Astrocyte (in vitro differentiated cells and primary cell): ENCODE results near the gene GREB1L. TPM values are rescaled to one million over a fixed set of nuclear protein-coding genes. Genes with fewer than 3 reads are reported as not detected.

Experiments used
- DNase-seq: peaks from one replicate; pipeline ENCODE4 v3.0.0-alpha.2; 2010; ENCODE audit warnings: low read depth
- FAIRE-seq: peaks from 2 replicates; lab custom pipeline; 2011; peaks lifted over from hg19 to GRCh38; lab: Jason Lieb, UNC
- H2AFZ ChIP-seq: 2 replicates; pipeline ENCODE4 v1.6.0; 2012; ENCODE audit warnings: low read depth, low read length, inconsistent platforms
- H3K27ac ChIP-seq: 2 replicates; pipeline ENCODE4 v1.5.1; 2011; ENCODE audit warnings: low read depth, low read length, inconsistent platforms
- H3K27me3 ChIP-seq: 2 replicates; pipeline ENCODE4 v1.6.0; 2011; ENCODE audit warnings: low read length, inconsistent platforms; ENCODE audit not compliant: insufficient read depth
- H3K36me3 ChIP-seq: 2 replicates; pipeline ENCODE4 v1.5.1; 2011; ENCODE audit warnings: low read length, inconsistent platforms; ENCODE audit not compliant: insufficient read depth
- H3K4me1 ChIP-seq: 2 replicates; pipeline ENCODE4 v1.5.1; 2011; ENCODE audit warnings: low read length, inconsistent platforms; ENCODE audit not compliant: insufficient read depth
- H3K4me2 ChIP-seq: 2 replicates; pipeline ENCODE4 v1.6.0; 2012; ENCODE audit warnings: low read length, inconsistent platforms
- H3K4me3 ChIP-seq: 2 replicates; pipeline ENCODE4 v1.5.1; 2011; ENCODE audit warnings: low read depth, mild to moderate bottlenecking, low read length, inconsistent platforms; ENCODE audit not compliant: insufficient read depth
- H3K79me2 ChIP-seq: 2 replicates; pipeline ENCODE4 v1.6.0; 2012; ENCODE audit warnings: mild to moderate bottlenecking, low read length, inconsistent platforms; ENCODE audit not compliant: insufficient read depth
- H3K9ac ChIP-seq: 2 replicates; pipeline ENCODE4 v1.6.0; 2012; ENCODE audit warnings: mild to moderate bottlenecking, low read length, inconsistent platforms
- H3K9me3 ChIP-seq: 2 replicates; pipeline ENCODE4 v1.5.1; 2012; ENCODE audit warnings: low read depth, mild to moderate bottlenecking, low read length, inconsistent platforms; ENCODE audit not compliant: insufficient read depth
- H4K20me1 ChIP-seq: 2 replicates; pipeline ENCODE4 v1.6.0; 2012; ENCODE audit warnings: low read length, inconsistent platforms; ENCODE audit not compliant: insufficient read depth
- H3K27ac Mint-ChIP-seq: one replicate; pipeline ENCODE4 v1.8.0; 2021; ENCODE audit warnings: mild to moderate bottlenecking, mixed read lengths; ENCODE audit not compliant: unreplicated experiment
- H3K27me3 Mint-ChIP-seq: one replicate; pipeline ENCODE4 v1.8.0; 2021; ENCODE audit warnings: low read depth, mixed read lengths; ENCODE audit not compliant: unreplicated experiment
- H3K36me3 Mint-ChIP-seq: one replicate; pipeline ENCODE4 v1.8.0; 2021; ENCODE audit warnings: low read depth, mixed read lengths; ENCODE audit not compliant: unreplicated experiment
- H3K4me1 Mint-ChIP-seq: one replicate; pipeline ENCODE4 v1.8.0; 2021; ENCODE audit warnings: low read depth, mixed read lengths; ENCODE audit not compliant: unreplicated experiment
- H3K4me3 Mint-ChIP-seq: one replicate; pipeline ENCODE4 v1.8.0; 2021; ENCODE audit warnings: mild to moderate bottlenecking, moderate library complexity, mixed read lengths; ENCODE audit not compliant: unreplicated experiment
- H3K9me3 Mint-ChIP-seq: one replicate; pipeline ENCODE4 v1.8.0; 2021; ENCODE audit warnings: mild to moderate bottlenecking, mixed read lengths; ENCODE audit not compliant: unreplicated experiment
- CTCF ChIP-seq: IDR thresholded peaks from 2 replicates; pipeline ENCODE4 v1.5.1; 2011; ENCODE audit warnings: low read depth, mild to moderate bottlenecking, inconsistent platforms, low read length, moderate library complexity; ENCODE audit not compliant: insufficient read depth
- EZH2 ChIP-seq: IDR thresholded peaks from 2 replicates; pipeline ENCODE4 v1.6.1; 2012; ENCODE audit warnings: mild to moderate bottlenecking, low read length, inconsistent platforms; ENCODE audit not compliant: insufficient read depth
- total RNA-seq: library from RNA; stranded (reverse); gene quantifications from 2 replicates; pipeline ENCODE4 v1.2.1, GENCODE V29; 2021

GREB1L gene
- total RNA-seq, 1 donor from 2014 or later = 16.2 TPM

- TF ChIP-seq CTCF (peak; percentile 69), EZH2 (no peak)
- no peaks in the 10 kb centered on the region for H3K4me1 ChIP-seq
- H3K27me3 Mint-ChIP-seq = no peaks in the 10 kb centered on the region
- H3K27ac ChIP-seq = no peak overlapping the region
- no peak overlapping the region for H2AFZ ChIP-seq
- no peaks in the 10 kb centered on the region for H3K9me3 Mint-ChIP-seq
- no peaks in the 10 kb centered on the region for H3K9me3 ChIP-seq
- no peak overlapping the region for H3K4me2 ChIP-seq
- H3K9ac ChIP-seq = no peak overlapping the region
- H3K79me2 ChIP-seq = no peaks in the 10 kb centered on the region
- H3K27ac Mint-ChIP-seq = no peak overlapping the region
- no peaks in the 10 kb centered on the region for H4K20me1 ChIP-seq
- H3K4me3 ChIP-seq = no peak overlapping the region
- H3K4me1 Mint-ChIP-seq = peaks cover 14% of the 10 kb centered on the region
- DNase-seq (peak; percentile 43), FAIRE-seq (no peak)
- no peak overlapping the region for H3K4me3 Mint-ChIP-seq
- H3K27me3 ChIP-seq = no peaks in the 10 kb centered on the region
- H3K36me3 ChIP-seq = no peaks in the 10 kb centered on the region
- no peaks in the 10 kb centered on the region for H3K36me3 Mint-ChIP-seq
Measured at GRCh38 chr18:21444465-21445212, 202.6 kb downstream of the GREB1L start.

GRCh38 chr18:21448299-21448698 is 206.3 kb downstream of the GREB1L start:
- Histone ChIP-seq H2AFZ (no peak overlapping the region), H3K36me3 (no peaks in the 10 kb centered on the region), H3K9ac (no peak overlapping the region), H3K27ac (no peak overlapping the region), H3K4me3 (no peak overlapping the region), H3K4me1 (no peaks in the 10 kb centered on the region), H3K27me3 (no peaks in the 10 kb centered on the region), H3K9me3 (no peaks in the 10 kb centered on the region), H4K20me1 (no peaks in the 10 kb centered on the region), H3K4me2 (no peak overlapping the region), H3K79me2 (no peaks in the 10 kb centered on the region)
- TF ChIP-seq EZH2 = no peak
- no peak overlapping the region for H3K4me3 Mint-ChIP-seq
- DNase-seq (peak; percentile 49), FAIRE-seq (no peak)
- H3K36me3 Mint-ChIP-seq = no peaks in the 10 kb centered on the region
- H3K27me3 Mint-ChIP-seq = no peaks in the 10 kb centered on the region
- peaks cover 31% of the 10 kb centered on the region for H3K4me1 Mint-ChIP-seq
- peak overlapping the region; percentile 38 for H3K27ac Mint-ChIP-seq
- no peaks in the 10 kb centered on the region for H3K9me3 Mint-ChIP-seq

- H3K4me2 ChIP-seq = no peak overlapping the region
- no peak for TF ChIP-seq EZH2
- TF ChIP-seq CTCF = no peak
- H3K9me3 Mint-ChIP-seq = no peaks in the 10 kb centered on the region
- H3K27ac Mint-ChIP-seq = no peak overlapping the region
- no peaks in the 10 kb centered on the region for H3K36me3 ChIP-seq
- no peak for FAIRE-seq
- no peak overlapping the region for H3K4me3 Mint-ChIP-seq
- no peaks in the 10 kb centered on the region for H3K4me1 ChIP-seq
- H3K27ac ChIP-seq = no peak overlapping the region
- H3K9ac ChIP-seq = no peak overlapping the region
- no peak for DNase-seq
- no peak overlapping the region for H2AFZ ChIP-seq
- no peaks in the 10 kb centered on the region for H3K27me3 Mint-ChIP-seq
- no peak overlapping the region for H3K4me3 ChIP-seq
- H3K4me1 Mint-ChIP-seq = peaks cover 34% of the 10 kb centered on the region
- no peaks in the 10 kb centered on the region for H3K36me3 Mint-ChIP-seq
- no peaks in the 10 kb centered on the region for H3K79me2 ChIP-seq
- H4K20me1 ChIP-seq = no peaks in the 10 kb centered on the region
- no peaks in the 10 kb centered on the region for H3K27me3 ChIP-seq
- no peaks in the 10 kb centered on the region for H3K9me3 ChIP-seq
Measured at GRCh38 chr18:21449367-21450290, 207.6 kb downstream of the GREB1L start.
